Stimulated activated CD8-positive, alpha-beta memory T cell treated with anti-CD3 and anti-CD28 coated beads, Interleukin-7, amount 100 ng/mL, for 1 hour (primary cell): ENCODE results near the gene BMP10.
A peak's percentile ranks its signal among the peaks of the same experiment; 100 is the strongest.

Experiments
- DNase-seq, 2 donors: peaks; one replicate each; pipeline ENCODE4 v3.0.0-alpha.2; 2020; ENCODE audit warnings: low read depth in 2 of 2

The BMP10 gene

GRCh38 chr2:68850524-68850923 lies 20.7 kb downstream of the BMP10 start:
- DNase-seq: no peak

GRCh38 chr2:68849579-68850030 lies 21.6 kb downstream of the BMP10 start:
- no peak for DNase-seq

GRCh38 chr2:68847751-68848150 lies 23.4 kb downstream of the BMP10 start:
- no peak for DNase-seq

GRCh38 chr2:68846091-68846490 lies 25.1 kb downstream of the BMP10 start:
- no peak for DNase-seq

- DNase-seq: no peak
Observed at GRCh38 chr2:68845043-68845442, 26.2 kb downstream of the BMP10 start.

- no peak for DNase-seq
Observed at GRCh38 chr2:68839260-68839833, 31.9 kb downstream of the BMP10 start.

GRCh38 chr2:68838641-68839040 lies 32.6 kb downstream of the BMP10 start:
- no peak for DNase-seq

- no peak for DNase-seq
Observed at GRCh38 chr2:68837861-68838341, 33.3 kb downstream of the BMP10 start.

GRCh38 chr2:68837164-68837860 lies 33.9 kb downstream of the BMP10 start:
- DNase-seq: peak; percentile 38 to 45

GRCh38 chr2:68835621-68836020 lies 35.6 kb downstream of the BMP10 start:
- DNase-seq: no peak

- DNase-seq: no peak
Observed at GRCh38 chr2:68834737-68835376, 36.3 kb downstream of the BMP10 start.

GRCh38 chr2:68833162-68833561 lies 38.0 kb downstream of the BMP10 start:
- DNase-seq: no peak

- DNase-seq: peak in 1 of 2 donors; percentile 9
Observed at GRCh38 chr2:68832233-68832869, 38.8 kb downstream of the BMP10 start.

GRCh38 chr2:68831686-68832232 lies 39.4 kb downstream of the BMP10 start:
- DNase-seq: no peak

GRCh38 chr2:68829749-68830148 lies 41.4 kb downstream of the BMP10 start:
- DNase-seq: no peak

GRCh38 chr2:68828887-68829708 lies 42.1 kb downstream of the BMP10 start:
- DNase-seq: peak; percentile 41 to 44

GRCh38 chr2:68827666-68828065 lies 43.5 kb downstream of the BMP10 start:
- no peak for DNase-seq

GRCh38 chr2:68825866-68826265 lies 45.3 kb downstream of the BMP10 start:
- DNase-seq: no peak

GRCh38 chr2:68824831-68825230 lies 46.4 kb downstream of the BMP10 start:
- no peak for DNase-seq

GRCh38 chr2:68822207-68822872 lies 48.9 kb downstream of the BMP10 start:
- no peak for DNase-seq

- no peak for DNase-seq
Observed at GRCh38 chr2:68819556-68819955, 51.6 kb downstream of the BMP10 start.
